ENCODE measurements around the gene IWS1.
"Not testable (repeated sequence)": the region's sequence is repeated elsewhere in the genome, so short reads cannot be mapped to it uniquely, and the experiment has no call there.

The IWS1 gene

GRCh38 chr2:127560931-127561280 lies 34.6 kb upstream of the IWS1 start:
- no peak for DNase-seq (ENCODE audit: low read depth in 2 of 2, low spot score in 1 of 2)

GRCh38 chr2:127560201-127560930 lies 34.1 kb upstream of the IWS1 start:
- DNase-seq (ENCODE audit: low read depth in 2 of 2, low spot score in 1 of 2) = no peak

- no peak for DNase-seq (ENCODE audit: low read depth in 2 of 2, low spot score in 1 of 2)
Measured at GRCh38 chr2:127559454-127559853, 33.2 kb upstream of the IWS1 start.

- DNase-seq (ENCODE audit: low read depth in 2 of 2, low spot score in 1 of 2) = no peak
Measured at GRCh38 chr2:127558911-127559310, 32.6 kb upstream of the IWS1 start.

- DNase-seq (ENCODE audit: low read depth in 2 of 2, low spot score in 1 of 2) = no peak
Measured at GRCh38 chr2:127552846-127553245, 26.6 kb upstream of the IWS1 start.

GRCh38 chr2:127552336-127552735 lies 26.0 kb upstream of the IWS1 start:
- DNase-seq (ENCODE audit: low read depth in 2 of 2, low spot score in 1 of 2) = no peak

GRCh38 chr2:127551221-127551930 lies 25.1 kb upstream of the IWS1 start:
- no peak for DNase-seq (ENCODE audit: low read depth in 2 of 2, low spot score in 1 of 2)

- no peak for DNase-seq (ENCODE audit: low read depth in 2 of 2, low spot score in 1 of 2)
Measured at GRCh38 chr2:127546797-127547196, 20.5 kb upstream of the IWS1 start.

- DNase-seq (ENCODE audit: low read depth in 2 of 2, low spot score in 1 of 2) = no peak
Measured at GRCh38 chr2:127545796-127546195, 19.5 kb upstream of the IWS1 start.

- no peak for DNase-seq (ENCODE audit: low read depth in 2 of 2, low spot score in 1 of 2)
Measured at GRCh38 chr2:127545189-127545588, 18.9 kb upstream of the IWS1 start.

GRCh38 chr2:127543013-127543501 lies 16.8 kb upstream of the IWS1 start:
- DNase-seq (ENCODE audit: low read depth in 2 of 2, low spot score in 1 of 2) = not testable (repeated sequence)

- no peak for DNase-seq (ENCODE audit: low read depth in 2 of 2, low spot score in 1 of 2)
Measured at GRCh38 chr2:127542231-127542630, 15.9 kb upstream of the IWS1 start.

GRCh38 chr2:127541809-127542208 lies 15.5 kb upstream of the IWS1 start:
- DNase-seq (ENCODE audit: low read depth in 2 of 2, low spot score in 1 of 2) = no peak

- DNase-seq (ENCODE audit: low read depth in 2 of 2, low spot score in 1 of 2) = no peak
Measured at GRCh38 chr2:127537644-127538043, 11.4 kb upstream of the IWS1 start.

- no peak for DNase-seq (ENCODE audit: low read depth in 2 of 2, low spot score in 1 of 2)
Measured at GRCh38 chr2:127536707-127537541, 10.6 kb upstream of the IWS1 start.

GRCh38 chr2:127535918-127536317 lies 9.6 kb upstream of the IWS1 start:
- no peak for DNase-seq (ENCODE audit: low read depth in 2 of 2, low spot score in 1 of 2)

- DNase-seq (ENCODE audit: low read depth in 2 of 2, low spot score in 1 of 2) = no peak
Measured at GRCh38 chr2:127535422-127535901, 9.2 kb upstream of the IWS1 start, which contains the start of gene MYO7B. MYO7B (plus strand) TSS chr2:127535683; CDS start chr2:127559723, 24,040 bp downstream.

- DNase-seq (ENCODE audit: low read depth in 2 of 2, low spot score in 1 of 2) = no peak
Measured at GRCh38 chr2:127532296-127532695, 6.0 kb upstream of the IWS1 start.

GRCh38 chr2:127531221-127531648 lies 4.9 kb upstream of the IWS1 start:
- no peak for DNase-seq (ENCODE audit: low read depth in 2 of 2, low spot score in 1 of 2)

- no peak for DNase-seq (ENCODE audit: low read depth in 2 of 2, low spot score in 1 of 2)
Measured at GRCh38 chr2:127530245-127531140, 4.2 kb upstream of the IWS1 start.

All from stimulated activated CD8-positive, alpha-beta memory T cell treated with anti-CD3 and anti-CD28 coated beads, Interleukin-4, amount 100 ng/mL, for 1 hour (primary cell).